ENCODE data around the gene SCD. TPM values are rescaled to one million over a fixed set of nuclear protein-coding genes. Genes with fewer than 3 reads are reported as not detected.

The SCD gene
- total and polyA plus RNA-seq, 10 of the 15 experiments (the other 5 are each of a cell fraction or from before 2014, with no cell fraction given): 68.7 to 279 (median 99.5) TPM

GRCh38 chr10:100304414-100304813, 42.6 kb upstream of the SCD start:
- ChIA-PET RAD21 (ENCODE audit: unreplicated experiment) (interaction anchor here (1.1 to 2.1 kb wide), 3 partner anchors 23 to 114 kb away, joined by 4 to 12 read pairs (median 4); no protein-coding TSS in a partner anchor), CTCF (interaction anchor here (0.7 to 3.8 kb wide), 9 partner anchors 23 to 175 kb away, joined by 3 to 33 read pairs (median 4); no protein-coding TSS in a partner anchor), SMC1A (ENCODE audit: uncharacterized antibody, unreplicated experiment) (interaction anchor here (1.3 to 1.5 kb wide), 3 partner anchors 23 to 129 kb away, joined by 3 to 7 read pairs (median 7); no protein-coding TSS in a partner anchor), POLR2A (no interaction called here)
- Histone ChIP-seq H3K9ac (ENCODE audit: control insufficient read depth, insufficient read depth, low read length) (no peak overlapping the region), H2AFZ (ENCODE audit: control insufficient read depth, low read depth, low read length) (no peak overlapping the region), H3K4me1 (ENCODE audit: control insufficient read depth, insufficient read depth, low read length) (no peaks in the 10 kb centered on the region), H3K36me3 (ENCODE audit: control insufficient read depth in 2 of 2, insufficient read depth in 2 of 2, low read length in 1 of 2) (no peaks in the 10 kb centered on the region), H4K20me1 (ENCODE audit: control insufficient read depth, insufficient read depth) (no peaks in the 10 kb centered on the region), H3K4me2 (ENCODE audit: control insufficient read depth, insufficient read depth) (no peak overlapping the region), H3K4me3 (no peak overlapping the region), H3K9me3 (replicated peaks; ENCODE audit: control insufficient read depth, insufficient read depth, low read length) (no peaks in the 10 kb centered on the region; the same call in 2 of the 3 replicates), H3K27me3 (replicated peaks in 1 of 2; ENCODE audit: control insufficient read depth in 2 of 2, insufficient read depth in 2 of 2, low read length in 1 of 2) (no peaks in the 10 kb centered on the region; a peak in 2 of 4 replicates), H3K27ac (ENCODE audit: control insufficient read depth, insufficient read depth) (no peak overlapping the region), H3K79me2 (ENCODE audit: control insufficient read depth, insufficient read depth, low read length) (no peaks in the 10 kb centered on the region)
- intact Hi-C loops (cut with micrococcal nuclease; ENCODE audit: unreplicated experiment): no loop called here
- no TSS peak for BruUV-seq (replicated peaks)
- no peak for DNase-seq (ENCODE audit: low read depth, low spot score)
- no peak for FAIRE-seq
- no peak for ATAC-seq
- 53% methylated on average over 3 of the region's 3 CpGs for WGBS (ENCODE audit: insufficient coverage, insufficient replicate concordance, low lambda C conversion rate, missing lambda C conversion rate)
- in situ Hi-C loops (cut with MboI): no loop called here
- TF ChIP-seq BRCA1 (IDR thresholded peaks at IDR 0.05; ENCODE audit: low read depth, low read length) (no peak), IKZF1 (conservative IDR thresholded peaks at IDR 0.05) (no peak), TAF1 (IDR thresholded peaks at IDR 0.05; ENCODE audit: borderline replicate concordance, low read depth, low read length) (no peak), ELK1 (IDR thresholded peaks at IDR 0.05; ENCODE audit: low read depth, low read length) (no peak), E4F1 (IDR thresholded peaks at IDR 0.05; ENCODE audit: borderline replicate concordance, partially characterized antibody) (no peak), ZBTB4 (CRISPR knock-in tag; IDR thresholded peaks at IDR 0.05) (no peak), DPF2 (IDR thresholded peaks at IDR 0.05) (no peak), ZNF207 (IDR thresholded peaks at IDR 0.05; ENCODE audit: borderline replicate concordance) (no peak), STAT3 (IDR thresholded peaks at IDR 0.05; ENCODE audit: low read depth, low read length) (no peak), ZBTB11 (CRISPR knock-in tag; IDR thresholded peaks at IDR 0.05) (no peak), GABPA (IDR thresholded peaks at IDR 0.05; ENCODE audit: low read depth) (no peak), SREBF2 (IDR thresholded peaks at IDR 0.05; ENCODE audit: low read length) (no peak), PBX3 (IDR thresholded peaks at IDR 0.05; ENCODE audit: insufficient replicate concordance, low read depth, low read length) (no peak)

Measured in GM12878 (cell line).